GM18505 (cell line): Measurements from ENCODE around the gene CLEC9A.
"Not testable (repeated sequence)": the region's sequence is repeated elsewhere in the genome, so short reads cannot be mapped to it uniquely, and the experiment has no call there.

Experiments
- ATAC-seq: cut with Tn5 transposase; IDR thresholded peaks from one replicate; pipeline ENCODE4 v1.9.1; 2021; ENCODE audit not compliant: unreplicated experiment
- POLR2A ChIP-seq: IDR thresholded peaks from 4 replicates; pipeline ENCODE4 v1.6.1; 2011; ENCODE audit warnings: borderline replicate concordance; ENCODE audit not compliant: insufficient read depth, insufficient read length; ENCODE audit errors: extremely low read depth

The CLEC9A gene

DNA sequence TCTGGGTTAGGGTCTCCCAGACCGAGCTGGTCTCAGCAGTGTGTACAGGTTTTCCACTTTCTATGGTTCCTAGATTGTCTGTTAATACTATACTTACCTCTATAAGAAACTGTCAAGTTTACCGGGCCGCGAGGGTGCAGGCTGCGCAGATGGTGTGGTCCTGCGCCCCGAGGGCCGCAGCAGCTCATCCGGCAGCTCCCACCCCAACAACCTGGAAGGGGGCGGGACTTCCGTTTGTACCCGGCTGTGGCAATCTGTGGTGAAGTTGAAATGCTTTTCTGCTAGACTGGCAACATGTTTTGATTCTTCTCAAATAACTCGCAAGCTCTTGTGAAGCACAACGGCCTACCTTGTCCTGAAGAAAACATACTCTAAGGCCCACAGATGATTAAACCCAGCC, at the start of gene CLEC9A:
Gene CLEC9A (plus strand): TSS at position 237 of the 400 bp plus-strand sequence. CDS start 22,006 bp downstream, outside the sequence.
- no peak for ATAC-seq
- TF ChIP-seq POLR2A, result no peak

GRCh38 chr12:9991876-9992275, 38.6 kb upstream of the CLEC9A start:
- ATAC-seq, result no peak
- TF ChIP-seq POLR2A, result no peak

DNA sequence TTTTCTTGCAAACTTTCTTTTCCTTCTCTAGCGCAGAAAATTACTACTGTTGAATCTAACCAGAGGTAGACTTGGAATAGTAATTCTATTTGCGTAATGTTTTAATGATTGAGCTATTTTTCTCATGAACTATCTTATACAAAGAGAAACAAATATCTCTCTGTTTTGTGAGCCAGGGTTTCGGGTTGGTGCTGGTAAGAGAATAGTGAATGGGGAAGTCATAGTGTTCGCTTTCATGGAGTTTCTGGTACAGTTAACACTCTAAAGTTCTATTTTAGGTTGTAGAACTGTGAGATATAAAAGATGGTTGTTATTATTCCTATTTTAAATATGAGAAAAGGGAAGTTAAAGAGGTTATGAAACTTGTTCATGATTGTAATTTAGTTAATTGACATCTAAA, 38.2 kb upstream of the CLEC9A start:
- TF ChIP-seq POLR2A, result no peak
- no peak for ATAC-seq

DNA sequence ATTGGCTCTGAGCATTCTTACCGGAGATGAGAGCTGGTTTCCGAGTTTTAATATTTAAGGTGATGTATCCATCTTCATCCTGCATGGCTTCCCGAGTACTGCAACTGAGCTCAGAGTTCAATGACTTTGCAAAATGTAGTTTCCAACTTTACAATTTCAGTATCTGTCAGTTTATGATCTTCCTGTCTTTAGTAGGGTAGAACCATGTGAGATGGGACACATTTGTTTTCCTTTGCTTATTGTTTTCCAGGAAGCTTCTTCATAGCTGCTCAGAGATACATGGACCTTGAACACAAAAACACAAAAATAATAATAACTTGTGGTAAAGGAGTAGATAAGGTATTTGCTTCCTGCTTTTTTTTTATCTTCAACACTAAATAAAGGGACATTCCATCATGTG, 31.5 kb upstream of the CLEC9A start, which contains the start of gene CLEC1B:
Gene CLEC1B (minus strand): TSS at position 106 of the 400 bp plus-strand sequence. CDS start 21 bp downstream, at position 85.
- no peak for TF ChIP-seq POLR2A
- no peak for ATAC-seq

GRCh38 chr12:10001171-10001776, 29.2 kb upstream of the CLEC9A start:
- TF ChIP-seq POLR2A, result no peak
- ATAC-seq, result no peak

DNA sequence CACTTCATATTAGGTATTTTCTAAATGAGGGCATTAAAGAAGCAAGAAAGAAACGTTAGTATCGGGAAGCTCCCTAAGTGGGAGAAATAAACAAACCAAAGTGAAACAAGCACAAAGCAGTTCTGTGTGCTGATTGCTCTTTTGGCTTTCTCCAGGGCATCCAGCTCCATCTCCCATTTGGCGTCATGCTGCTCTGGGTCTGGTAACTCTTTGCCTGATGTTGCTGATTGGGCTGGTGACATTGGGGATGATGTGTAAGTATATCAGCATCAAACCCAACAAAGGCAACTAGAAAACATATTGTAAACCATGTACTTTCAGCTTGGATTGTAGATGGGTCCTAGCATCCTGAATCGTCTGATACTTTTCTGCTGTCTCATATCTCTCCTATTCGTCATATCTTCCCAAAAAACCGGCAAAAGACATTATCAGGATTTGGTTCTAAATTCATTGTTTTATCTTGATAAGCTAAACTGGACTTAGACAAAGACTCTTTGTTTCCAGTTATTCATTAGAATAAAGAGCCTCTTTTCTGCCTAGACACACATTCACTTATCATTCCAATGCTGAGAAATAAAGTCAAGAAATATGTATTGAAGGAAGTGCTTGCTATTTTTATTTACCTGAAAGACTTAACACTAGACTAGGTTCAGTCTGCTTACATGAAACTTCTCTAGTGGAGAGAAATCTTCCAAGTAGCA, 17.7 kb upstream of the CLEC9A start:
- ATAC-seq, result no peak
- no peak for TF ChIP-seq POLR2A

- no peak for TF ChIP-seq POLR2A
- ATAC-seq, result no peak
Measured at GRCh38 chr12:10015450-10015849, 15.0 kb upstream of the CLEC9A start.

GRCh38 chr12:10016881-10017280, 13.6 kb upstream of the CLEC9A start:
- no peak for ATAC-seq
- no peak for TF ChIP-seq POLR2A

DNA sequence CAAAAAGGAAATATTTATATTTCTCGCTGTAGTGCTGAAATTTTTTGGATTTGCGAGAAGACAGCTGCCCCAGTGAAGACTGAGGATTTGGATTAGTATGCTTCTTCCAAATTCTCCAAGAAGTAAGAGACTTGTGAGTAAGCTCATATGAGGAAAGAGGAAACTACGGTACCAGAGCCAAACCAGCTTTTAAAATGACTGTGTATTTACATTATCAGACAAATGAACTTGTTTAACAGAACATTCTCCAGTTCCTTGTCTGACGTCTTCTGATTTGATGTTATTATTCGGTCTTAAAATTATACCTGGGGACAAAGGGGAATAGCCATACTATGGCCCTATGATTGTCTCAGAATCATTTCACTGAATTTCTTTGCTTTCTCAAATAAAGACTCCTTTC, 12.1 kb upstream of the CLEC9A start:
- TF ChIP-seq POLR2A, result no peak
- no peak for ATAC-seq

GRCh38 chr12:10021342-10021741, 9.1 kb upstream of the CLEC9A start:
- no peak for ATAC-seq
- no peak for TF ChIP-seq POLR2A

- ATAC-seq, result no peak
- no peak for TF ChIP-seq POLR2A
Measured at GRCh38 chr12:10025236-10025635, 5.2 kb upstream of the CLEC9A start.

DNA sequence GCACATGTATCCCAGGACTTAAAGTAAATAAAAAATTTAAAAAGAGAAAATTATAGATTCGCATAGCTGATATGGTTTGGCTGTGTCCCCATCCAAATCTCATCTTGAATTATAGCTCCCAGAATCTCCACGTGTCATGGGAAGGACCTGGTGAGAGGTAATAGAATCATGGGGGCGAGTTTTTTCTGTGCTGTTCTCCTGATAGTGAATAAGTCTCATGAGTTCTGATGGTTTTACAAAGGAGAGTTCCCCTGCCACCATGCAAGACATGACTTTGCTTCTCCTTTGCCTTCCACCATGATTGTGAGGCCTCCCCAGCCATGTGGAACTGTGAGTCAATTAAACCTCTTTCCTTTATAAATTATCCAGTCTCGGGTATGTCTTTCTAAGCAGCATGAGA, 3.8 kb upstream of the CLEC9A start:
- ATAC-seq, result not testable (repeated sequence)

- no peak for ATAC-seq
- TF ChIP-seq POLR2A, result no peak
Measured at GRCh38 chr12:10027311-10027710, 3.2 kb upstream of the CLEC9A start.

DNA sequence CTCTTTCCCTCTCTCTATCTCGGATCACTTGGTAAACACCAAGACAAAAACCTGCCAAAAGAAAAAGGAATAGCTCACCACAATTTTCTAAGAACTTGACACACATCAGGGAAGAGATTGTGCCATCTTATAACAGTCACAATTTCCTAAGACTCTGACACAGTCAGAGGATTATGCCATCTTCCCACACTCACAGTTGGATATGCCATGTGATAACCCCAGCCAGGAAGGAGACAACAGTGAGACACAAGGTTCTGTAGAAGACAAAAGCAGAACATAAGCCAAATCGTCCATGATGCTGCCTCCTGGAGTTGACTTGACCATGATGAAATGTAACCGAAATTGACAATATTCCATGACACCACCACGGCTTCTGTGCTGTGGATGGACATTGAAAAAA, 2.8 kb upstream of the CLEC9A start:
- no peak for TF ChIP-seq POLR2A
- no peak for ATAC-seq
